NB4 (cell line): Measurements from ENCODE around the gene EEF1AKMT3.

Experiments
- MAX ChIP-seq: IDR thresholded peaks from 2 replicates; pipeline ENCODE4 v1.6.1; 2011; ENCODE audit warnings: low read depth, low read length
- MYC ChIP-seq: IDR thresholded peaks from 2 replicates; pipeline ENCODE4 v1.6.1; 2011; ENCODE audit warnings: low read depth, low read length
- POLR2A ChIP-seq: IDR thresholded peaks from 2 replicates; pipeline ENCODE4 v1.6.1; 2011; ENCODE audit warnings: mild to moderate bottlenecking; ENCODE audit not compliant: insufficient read length; ENCODE audit errors: extremely low read depth
- TF ChIP-seq, protein P1 (sequence below): IDR thresholded peaks from one replicate; pipeline ENCODE4 v1.5.1; 2012; ENCODE audit warnings: low read depth, low read length

GRCh38 chr12:57813971-57814772, 41.8 kb downstream of the EEF1AKMT3 start:
- TF ChIP-seq, protein P1, sequence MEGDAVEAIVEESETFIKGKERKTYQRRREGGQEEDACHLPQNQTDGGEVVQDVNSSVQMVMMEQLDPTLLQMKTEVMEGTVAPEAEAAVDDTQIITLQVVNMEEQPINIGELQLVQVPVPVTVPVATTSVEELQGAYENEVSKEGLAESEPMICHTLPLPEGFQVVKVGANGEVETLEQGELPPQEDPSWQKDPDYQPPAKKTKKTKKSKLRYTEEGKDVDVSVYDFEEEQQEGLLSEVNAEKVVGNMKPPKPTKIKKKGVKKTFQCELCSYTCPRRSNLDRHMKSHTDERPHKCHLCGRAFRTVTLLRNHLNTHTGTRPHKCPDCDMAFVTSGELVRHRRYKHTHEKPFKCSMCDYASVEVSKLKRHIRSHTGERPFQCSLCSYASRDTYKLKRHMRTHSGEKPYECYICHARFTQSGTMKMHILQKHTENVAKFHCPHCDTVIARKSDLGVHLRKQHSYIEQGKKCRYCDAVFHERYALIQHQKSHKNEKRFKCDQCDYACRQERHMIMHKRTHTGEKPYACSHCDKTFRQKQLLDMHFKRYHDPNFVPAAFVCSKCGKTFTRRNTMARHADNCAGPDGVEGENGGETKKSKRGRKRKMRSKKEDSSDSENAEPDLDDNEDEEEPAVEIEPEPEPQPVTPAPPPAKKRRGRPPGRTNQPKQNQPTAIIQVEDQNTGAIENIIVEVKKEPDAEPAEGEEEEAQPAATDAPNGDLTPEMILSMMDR: no peak
- TF ChIP-seq POLR2A (no peak), MAX (no peak), MYC (no peak)
